Right lobe of liver (tissue), 4 donors: ENCODE results near the gene EPB41L4A.

Source experiments
- POLR2A ChIP-seq: fragments of 450-650 bp; IDR thresholded peaks from one replicate; pipeline ENCODE4 v1.6.1; 2017; ENCODE audit warnings: antibody characterized with exemption, mild to moderate bottlenecking
- TF ChIP-seq, protein P1 (sequence below), 4 donors: fragments of 200-600 bp in 3 of 4; fragments of 450-650 bp in 1 of 4; IDR thresholded peaks; one replicate each; pipeline versions ENCODE4 v1.5.1 to v1.8.0; 2016 to 2022; ENCODE audit warnings: antibody characterized with exemption in 4 of 4, mild to moderate bottlenecking in 2 of 4
- donor health status: DM: no; HTN: no; CAD: no.
- donor health status: DM: no; HTN: no; CAD: no.
- donor health status: DM: no; HTN: yes; CAD: no.

DNA sequence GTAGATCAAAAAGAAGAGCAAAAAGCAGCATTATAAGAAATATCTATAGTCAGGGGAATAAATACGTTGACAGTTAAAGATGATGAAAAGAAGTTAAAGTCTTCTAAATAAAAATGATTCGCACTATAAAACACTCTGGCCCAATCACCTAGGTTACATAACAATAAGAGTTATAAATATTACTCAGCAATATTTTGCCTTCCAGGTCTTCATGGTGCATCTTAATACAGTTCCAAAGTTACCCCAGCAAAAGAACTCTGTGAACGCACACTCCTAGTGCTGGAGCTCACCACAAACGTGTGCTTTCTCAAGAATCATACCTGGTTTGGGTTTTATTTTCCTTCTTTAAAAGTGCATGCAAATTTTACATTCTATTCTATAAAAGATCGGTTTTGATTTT, 44.7 kb downstream of the EPB41L4A start:
- TF ChIP-seq POLR2A: no peak
- TF ChIP-seq, protein P1, sequence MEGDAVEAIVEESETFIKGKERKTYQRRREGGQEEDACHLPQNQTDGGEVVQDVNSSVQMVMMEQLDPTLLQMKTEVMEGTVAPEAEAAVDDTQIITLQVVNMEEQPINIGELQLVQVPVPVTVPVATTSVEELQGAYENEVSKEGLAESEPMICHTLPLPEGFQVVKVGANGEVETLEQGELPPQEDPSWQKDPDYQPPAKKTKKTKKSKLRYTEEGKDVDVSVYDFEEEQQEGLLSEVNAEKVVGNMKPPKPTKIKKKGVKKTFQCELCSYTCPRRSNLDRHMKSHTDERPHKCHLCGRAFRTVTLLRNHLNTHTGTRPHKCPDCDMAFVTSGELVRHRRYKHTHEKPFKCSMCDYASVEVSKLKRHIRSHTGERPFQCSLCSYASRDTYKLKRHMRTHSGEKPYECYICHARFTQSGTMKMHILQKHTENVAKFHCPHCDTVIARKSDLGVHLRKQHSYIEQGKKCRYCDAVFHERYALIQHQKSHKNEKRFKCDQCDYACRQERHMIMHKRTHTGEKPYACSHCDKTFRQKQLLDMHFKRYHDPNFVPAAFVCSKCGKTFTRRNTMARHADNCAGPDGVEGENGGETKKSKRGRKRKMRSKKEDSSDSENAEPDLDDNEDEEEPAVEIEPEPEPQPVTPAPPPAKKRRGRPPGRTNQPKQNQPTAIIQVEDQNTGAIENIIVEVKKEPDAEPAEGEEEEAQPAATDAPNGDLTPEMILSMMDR (IDR thresholded peaks at IDR 0.05): no peak
